Activated T-helper 9 cell treated with anti-CD3 and anti-CD28 coated beads, Interleukin-2, amount 50 U/mL, for 16 hours (primary cell): ENCODE data around the gene PIK3R4.

Source experiments
- DNase-seq: peaks from one replicate; pipeline ENCODE4 v3.0.0-alpha.2; 2020; ENCODE audit warnings: low read depth

PIK3R4 gene

GRCh38 chr3:130741946-130742610, 4.6 kb downstream of the PIK3R4 start:
- no peak for DNase-seq

GRCh38 chr3:130739848-130740247, 6.8 kb downstream of the PIK3R4 start:
- no peak for DNase-seq

GRCh38 chr3:130738241-130738640, 8.4 kb downstream of the PIK3R4 start:
- DNase-seq: no peak

GRCh38 chr3:130737622-130738021, 9.0 kb downstream of the PIK3R4 start:
- no peak for DNase-seq

GRCh38 chr3:130733236-130733875, 13.3 kb downstream of the PIK3R4 start:
- no peak for DNase-seq

GRCh38 chr3:130732501-130732900, 14.1 kb downstream of the PIK3R4 start:
- no peak for DNase-seq

- DNase-seq: no peak
Observed at GRCh38 chr3:130731817-130732216, 14.8 kb downstream of the PIK3R4 start.

GRCh38 chr3:130729154-130729553, 17.5 kb downstream of the PIK3R4 start:
- no peak for DNase-seq

- no peak for DNase-seq
Observed at GRCh38 chr3:130728037-130728436, 18.6 kb downstream of the PIK3R4 start.

- no peak for DNase-seq
Observed at GRCh38 chr3:130725746-130726145, 20.9 kb downstream of the PIK3R4 start.

- DNase-seq: no peak
Observed at GRCh38 chr3:130715616-130716015, 31.0 kb downstream of the PIK3R4 start.

GRCh38 chr3:130712718-130713423, 33.8 kb downstream of the PIK3R4 start:
- DNase-seq: no peak

GRCh38 chr3:130711565-130712324, 34.9 kb downstream of the PIK3R4 start:
- no peak for DNase-seq

- no peak for DNase-seq
Observed at GRCh38 chr3:130709671-130710070, 37.0 kb downstream of the PIK3R4 start.

GRCh38 chr3:130707902-130708601, 38.6 kb downstream of the PIK3R4 start:
- no peak for DNase-seq

GRCh38 chr3:130705501-130705900, 41.1 kb downstream of the PIK3R4 start:
- no peak for DNase-seq

- no peak for DNase-seq
Observed at GRCh38 chr3:130702985-130703384, 43.6 kb downstream of the PIK3R4 start.

GRCh38 chr3:130700541-130700940, 46.1 kb downstream of the PIK3R4 start:
- no peak for DNase-seq

- DNase-seq: no peak
Observed at GRCh38 chr3:130699765-130700164, 46.9 kb downstream of the PIK3R4 start.

- DNase-seq: no peak
Observed at GRCh38 chr3:130693314-130693713, 53.3 kb downstream of the PIK3R4 start.

GRCh38 chr3:130692455-130692854, 54.2 kb downstream of the PIK3R4 start:
- DNase-seq: no peak
